Lower leg skin (tissue), 4 donors: ENCODE results near the gene OBSCN. TPM values are rescaled to one million over a fixed set of nuclear protein-coding genes. Genes with fewer than 3 reads are reported as not detected.

Experiments
- DNase-seq, 2 donors: peaks; one replicate each; pipeline ENCODE4 v3.0.0-alpha.2; 2019; ENCODE audit warnings: low spot score in 2 of 2
- H3K4me3 ChIP-seq: fragments of 200-600 bp; sonication (generic); 2 replicates; pipeline ENCODE4 v1.5.1; 2017; ENCODE audit warnings: mild to moderate bottlenecking, low read depth; ENCODE audit not compliant: poor library complexity, severe bottlenecking
- POLR2A ChIP-seq, 2 donors: fragments of 450-650 bp; IDR thresholded peaks; one replicate each; pipeline ENCODE4 v1.6.1; 2016 to 2017; ENCODE audit warnings: antibody characterized with exemption in 2 of 2, mild to moderate bottlenecking in 1 of 2, moderate library complexity in 1 of 2
- WGBS, 2 donors: methylation state at CpG; one replicate each; pipeline ENCODE4 v1.1.5; 2018; 5-methylcytosine and 5-hydroxymethylcytosine counted together
- intact Hi-C: fragments of 100-400 bp; cut with DNase I; formaldehyde crosslinking; loops from one replicate; pipeline ENCODE4 v1.15.0; 2023; ENCODE audit warnings: low total_unique reads
- total RNA-seq, 4 donors: library from RNA; depleted of rRNA; stranded (reverse); fragments of >200 nt; gene quantifications; one replicate each; pipeline ENCODE4 v1.1.0, GENCODE V29; 2016
- TF ChIP-seq, protein P1 (sequence below), 3 donors: fragments of 450-650 bp; IDR thresholded peaks; one replicate each; pipeline ENCODE4 v1.5.1; 2016; ENCODE audit warnings: antibody characterized with exemption in 3 of 3, mild to moderate bottlenecking in 3 of 3, moderate library complexity in 2 of 3

OBSCN gene
- total RNA-seq, 4 donors from 2014 or later: 7.4 to 39.2 (median 18.5) TPM

DNA sequence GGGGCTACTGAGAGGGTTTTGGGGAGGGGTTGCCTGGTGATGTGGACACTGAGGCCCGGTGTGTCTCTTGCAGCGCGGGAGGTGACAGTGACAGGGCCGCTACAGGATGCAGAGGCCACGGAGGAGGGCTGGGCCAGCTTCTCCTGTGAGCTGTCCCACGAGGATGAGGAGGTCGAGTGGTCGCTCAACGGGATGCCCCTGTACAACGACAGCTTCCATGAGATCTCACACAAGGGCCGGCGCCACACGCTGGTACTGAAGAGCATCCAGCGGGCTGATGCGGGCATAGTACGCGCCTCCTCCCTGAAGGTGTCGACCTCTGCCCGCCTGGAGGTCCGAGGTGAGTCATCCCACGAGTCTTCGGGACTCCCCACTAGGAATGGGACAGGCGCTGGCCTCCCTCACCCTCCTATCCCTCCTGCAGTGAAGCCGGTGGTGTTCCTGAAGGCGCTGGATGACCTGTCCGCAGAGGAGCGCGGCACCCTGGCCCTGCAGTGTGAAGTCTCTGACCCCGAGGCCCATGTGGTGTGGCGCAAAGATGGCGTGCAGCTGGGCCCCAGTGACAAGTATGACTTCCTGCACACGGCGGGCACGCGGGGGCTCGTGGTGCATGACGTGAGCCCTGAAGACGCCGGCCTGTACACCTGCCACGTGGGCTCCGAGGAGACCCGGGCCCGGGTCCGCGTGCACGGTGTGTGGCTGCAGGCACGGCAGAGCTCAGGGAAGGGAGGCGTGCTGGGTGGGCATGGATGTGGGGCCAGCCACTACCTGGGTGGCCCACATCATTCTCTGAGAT is 72.5 kb downstream of the OBSCN start:
- 93% methylated on average over 39 to 48 of the region's 48 CpGs for WGBS, 2 donors
- TF ChIP-seq POLR2A (IDR thresholded peaks at IDR 0.05): no peak
- TF ChIP-seq, protein P1, sequence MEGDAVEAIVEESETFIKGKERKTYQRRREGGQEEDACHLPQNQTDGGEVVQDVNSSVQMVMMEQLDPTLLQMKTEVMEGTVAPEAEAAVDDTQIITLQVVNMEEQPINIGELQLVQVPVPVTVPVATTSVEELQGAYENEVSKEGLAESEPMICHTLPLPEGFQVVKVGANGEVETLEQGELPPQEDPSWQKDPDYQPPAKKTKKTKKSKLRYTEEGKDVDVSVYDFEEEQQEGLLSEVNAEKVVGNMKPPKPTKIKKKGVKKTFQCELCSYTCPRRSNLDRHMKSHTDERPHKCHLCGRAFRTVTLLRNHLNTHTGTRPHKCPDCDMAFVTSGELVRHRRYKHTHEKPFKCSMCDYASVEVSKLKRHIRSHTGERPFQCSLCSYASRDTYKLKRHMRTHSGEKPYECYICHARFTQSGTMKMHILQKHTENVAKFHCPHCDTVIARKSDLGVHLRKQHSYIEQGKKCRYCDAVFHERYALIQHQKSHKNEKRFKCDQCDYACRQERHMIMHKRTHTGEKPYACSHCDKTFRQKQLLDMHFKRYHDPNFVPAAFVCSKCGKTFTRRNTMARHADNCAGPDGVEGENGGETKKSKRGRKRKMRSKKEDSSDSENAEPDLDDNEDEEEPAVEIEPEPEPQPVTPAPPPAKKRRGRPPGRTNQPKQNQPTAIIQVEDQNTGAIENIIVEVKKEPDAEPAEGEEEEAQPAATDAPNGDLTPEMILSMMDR (IDR thresholded peaks at IDR 0.05): no peak
- H3K4me3 ChIP-seq: no peak overlapping the region
- intact Hi-C loops: no loop called here
- DNase-seq: peak in 1 of 2 donors; percentile 74

DNA sequence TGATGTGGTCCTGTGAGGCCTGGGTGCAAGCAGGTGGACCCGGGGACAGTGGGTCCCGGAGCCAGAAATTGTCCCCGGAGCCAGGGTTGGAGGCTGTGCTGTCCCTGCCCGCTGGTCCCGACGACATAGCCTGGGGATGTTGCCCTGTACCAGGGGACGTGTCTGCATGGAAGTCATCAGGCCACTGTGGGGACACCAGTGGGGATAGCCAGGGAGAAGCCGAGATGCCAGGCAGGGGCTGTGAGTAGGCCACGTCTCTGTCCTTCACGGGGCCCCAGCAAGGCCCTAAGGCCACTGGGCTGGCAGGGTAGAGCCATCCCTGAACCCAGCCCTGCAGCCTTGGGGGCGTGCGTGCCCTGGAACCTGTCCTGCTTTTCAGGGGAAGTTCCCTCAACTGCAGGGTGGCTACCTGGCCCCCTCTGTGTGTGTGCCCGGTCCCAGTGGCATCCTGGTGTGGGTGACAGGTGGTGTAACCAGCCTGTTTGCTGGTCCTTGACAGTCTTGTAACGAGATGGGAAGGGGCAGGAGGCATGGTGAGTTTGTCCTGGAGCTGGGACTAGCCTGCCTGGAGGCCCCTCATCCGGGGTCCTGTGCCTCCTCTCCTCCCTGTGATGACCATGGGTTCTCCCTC is 73.2 kb downstream of the OBSCN start:
- peak in 1 of 2 donors; percentile 69 for DNase-seq
- intact Hi-C loops: no loop called here
- no peak overlapping the region for H3K4me3 ChIP-seq
- TF ChIP-seq POLR2A (IDR thresholded peaks at IDR 0.05): no peak
- TF ChIP-seq, protein P1 (IDR thresholded peaks at IDR 0.05): no peak
- WGBS, 2 donors: 92 to 98% methylated on average over 12 of the region's 15 CpGs

DNA sequence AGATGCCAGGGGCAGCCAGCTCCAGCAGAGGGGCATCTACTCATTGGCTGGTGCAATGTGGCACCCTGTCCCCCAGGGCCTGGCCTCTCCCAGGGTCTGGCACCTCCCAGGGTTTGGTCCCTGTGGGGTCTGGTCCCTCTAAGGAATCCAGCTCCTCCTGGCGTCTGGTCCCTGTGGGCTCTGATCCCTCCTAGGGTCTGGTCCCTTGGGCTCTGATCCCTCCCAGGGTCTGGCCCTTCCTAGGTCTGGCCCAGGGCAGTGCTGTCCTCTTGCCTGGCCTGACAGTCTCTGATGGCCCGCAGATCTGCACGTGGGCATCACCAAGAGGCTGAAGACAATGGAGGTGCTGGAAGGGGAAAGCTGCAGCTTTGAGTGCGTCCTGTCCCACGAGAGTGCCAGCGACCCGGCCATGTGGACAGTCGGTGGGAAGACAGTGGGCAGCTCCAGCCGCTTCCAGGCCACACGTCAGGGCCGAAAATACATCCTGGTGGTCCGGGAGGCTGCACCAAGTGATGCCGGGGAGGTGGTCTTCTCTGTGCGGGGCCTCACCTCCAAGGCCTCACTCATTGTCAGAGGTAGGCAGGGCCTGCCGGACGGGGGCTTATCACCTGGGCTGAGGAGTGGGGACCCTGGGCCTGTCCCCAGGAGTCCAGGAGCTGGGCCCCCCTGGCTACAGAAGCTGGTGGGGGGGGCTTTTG is 73.9 kb downstream of the OBSCN start:
- intact Hi-C loops: no loop called here
- TF ChIP-seq, protein P1 (IDR thresholded peaks at IDR 0.05): no peak
- no peak for TF ChIP-seq POLR2A (IDR thresholded peaks at IDR 0.05)
- WGBS, 2 donors: 87 to 89% methylated on average over 16 of the region's 16 CpGs
- H3K4me3 ChIP-seq: no peak overlapping the region
- peak in 1 of 2 donors; percentile 58 for DNase-seq

DNA sequence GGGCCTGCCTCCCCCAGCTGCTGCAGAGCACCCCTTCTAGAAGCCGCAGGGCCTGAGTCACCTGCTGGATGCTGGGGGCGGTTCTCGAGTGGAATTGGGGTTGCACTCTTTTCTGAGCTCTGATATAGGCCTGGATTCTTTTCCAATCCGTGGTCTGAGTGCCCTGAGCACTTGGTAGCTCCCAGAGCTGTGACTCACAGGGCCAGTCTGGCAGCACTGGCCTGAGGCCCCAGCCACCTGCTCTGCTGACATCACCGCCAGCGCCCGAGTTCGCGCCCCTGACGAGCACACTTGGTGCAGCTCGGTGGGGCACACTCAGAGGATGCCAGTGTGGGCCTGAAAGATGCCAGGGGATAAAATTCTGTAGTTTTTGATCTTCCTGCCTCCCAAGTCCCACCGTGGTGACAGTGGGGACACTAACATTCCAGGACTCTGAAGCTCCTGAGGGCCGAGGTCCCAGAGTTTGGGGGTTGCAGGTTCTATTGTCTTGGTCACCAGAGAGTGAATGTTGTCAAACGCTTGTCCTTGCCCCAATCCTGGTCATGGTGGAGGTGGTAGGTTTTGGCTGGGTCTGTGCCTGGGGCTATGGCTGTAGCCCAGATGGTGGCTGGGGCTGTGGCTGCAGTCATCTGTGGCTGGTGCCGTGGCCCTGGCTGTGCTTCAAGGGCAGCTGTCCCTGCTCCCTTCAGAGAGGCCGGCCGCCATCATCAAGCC is 74.6 kb downstream of the OBSCN start:
- no peak for TF ChIP-seq POLR2A (IDR thresholded peaks at IDR 0.05)
- TF ChIP-seq, protein P1 (IDR thresholded peaks at IDR 0.05): no peak
- intact Hi-C loops: no loop called here
- H3K4me3 ChIP-seq: no peak overlapping the region
- 88 to 90% methylated on average over 17 of the region's 17 CpGs for WGBS, 2 donors
- DNase-seq: peak in 1 of 2 donors; percentile 83

DNA sequence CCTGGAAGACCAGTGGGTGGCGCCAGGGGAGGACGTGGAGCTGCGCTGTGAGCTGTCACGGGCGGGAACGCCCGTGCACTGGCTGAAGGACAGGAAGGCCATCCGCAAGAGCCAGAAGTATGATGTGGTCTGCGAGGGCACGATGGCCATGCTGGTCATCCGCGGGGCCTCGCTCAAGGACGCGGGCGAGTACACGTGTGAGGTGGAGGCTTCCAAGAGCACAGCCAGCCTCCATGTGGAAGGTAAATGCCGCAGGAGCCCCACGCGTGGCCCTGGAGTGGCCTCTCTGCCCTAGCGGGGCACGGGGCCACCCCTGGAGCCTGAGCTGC is 75.2 kb downstream of the OBSCN start:
- intact Hi-C loops: no loop called here
- WGBS, 2 donors: 88 to 91% methylated on average over 22 of the region's 22 CpGs
- no peak for DNase-seq
- no peak overlapping the region for H3K4me3 ChIP-seq
- TF ChIP-seq POLR2A (IDR thresholded peaks at IDR 0.05): no peak
- TF ChIP-seq, protein P1 (IDR thresholded peaks at IDR 0.05): no peak
